Measurements from ENCODE around the gene TASP1.

- TF ChIP-seq, protein P1, sequence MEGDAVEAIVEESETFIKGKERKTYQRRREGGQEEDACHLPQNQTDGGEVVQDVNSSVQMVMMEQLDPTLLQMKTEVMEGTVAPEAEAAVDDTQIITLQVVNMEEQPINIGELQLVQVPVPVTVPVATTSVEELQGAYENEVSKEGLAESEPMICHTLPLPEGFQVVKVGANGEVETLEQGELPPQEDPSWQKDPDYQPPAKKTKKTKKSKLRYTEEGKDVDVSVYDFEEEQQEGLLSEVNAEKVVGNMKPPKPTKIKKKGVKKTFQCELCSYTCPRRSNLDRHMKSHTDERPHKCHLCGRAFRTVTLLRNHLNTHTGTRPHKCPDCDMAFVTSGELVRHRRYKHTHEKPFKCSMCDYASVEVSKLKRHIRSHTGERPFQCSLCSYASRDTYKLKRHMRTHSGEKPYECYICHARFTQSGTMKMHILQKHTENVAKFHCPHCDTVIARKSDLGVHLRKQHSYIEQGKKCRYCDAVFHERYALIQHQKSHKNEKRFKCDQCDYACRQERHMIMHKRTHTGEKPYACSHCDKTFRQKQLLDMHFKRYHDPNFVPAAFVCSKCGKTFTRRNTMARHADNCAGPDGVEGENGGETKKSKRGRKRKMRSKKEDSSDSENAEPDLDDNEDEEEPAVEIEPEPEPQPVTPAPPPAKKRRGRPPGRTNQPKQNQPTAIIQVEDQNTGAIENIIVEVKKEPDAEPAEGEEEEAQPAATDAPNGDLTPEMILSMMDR (conservative IDR thresholded peaks at IDR 0.05; ENCODE audit: low read depth, low read length): no peak
- no peak for TF ChIP-seq EZH2phosphoT487 (IDR thresholded peaks at IDR 0.05; ENCODE audit: borderline replicate concordance, low read length)
- TF ChIP-seq EZH2 (IDR thresholded peaks at IDR 0.05; ENCODE audit: low read length, unreplicated experiment): no peak
These were observed 131.1 kb downstream of the TASP1 start for GRCh38 chr20:13507646-13508045.
